A549 (cell line): ENCODE measurements around the gene MINPP1. TPM values are rescaled to one million over a fixed set of nuclear protein-coding genes. Genes with fewer than 3 reads are reported as not detected.

Experiments used
- ATAC-seq, 2 experiments: fragments of 200-7000 bp in 1 of 2; fragments of >200 bp in 1 of 2; cut with Nextera tagmentation in 1 of 2; cut with Tn5 transposase in 1 of 2; 3 replicates each; pipeline versions ENCODE4 v1.8.0 to v1.9.1; 2018 to 2020; ENCODE audit warnings: mild to moderate bottlenecking in 1 of 2, moderate library complexity in 1 of 2
- CTCF ChIA-PET: fragments of 300-600 bp; sonication (Branson Sonifier 250); formaldehyde crosslinking; extraction: SDS; loops from one replicate; lab custom pipeline; 2021; ENCODE audit warnings: antibody characterized with exemption, inconsistent platforms; lab: Yijun Ruan, JAX
- POLR2A ChIA-PET: fragments of 350-600 bp; formaldehyde crosslinking; extraction: SDS; loops from one replicate; lab custom pipeline; 2021; ENCODE audit warnings: antibody characterized with exemption, inconsistent platforms; lab: Yijun Ruan, JAX
- DNase-seq, 2 experiments: peaks; one replicate each; pipeline versions ENCODE4 v3.0.0 to v3.0.0-alpha.2; 2011 to 2016; ENCODE audit warnings: low read depth in 1 of 2, low spot score in 1 of 2
- FAIRE-seq: peaks from 2 replicates; lab custom pipeline; 2011; peaks lifted over from hg19 to GRCh38; lab: Jason Lieb, UNC
- H3K27ac ChIP-seq, 2 experiments: fragments of >200 bp; sonication (Bioruptor Twin); formaldehyde crosslinking; 3 replicates each; pipeline ENCODE4 v1.5.1; 2016 to 2017
- H3K4me1 ChIP-seq: fragments of >200 bp; sonication (Bioruptor Twin); formaldehyde crosslinking; 3 replicates; pipeline ENCODE4 v1.6.1; 2016
- H3K4me2 ChIP-seq: fragments of >200 bp; sonication (Bioruptor Twin); formaldehyde crosslinking; 3 replicates; pipeline ENCODE4 v1.6.1; 2016
- H3K4me3 ChIP-seq: fragments of >200 bp; sonication (Bioruptor Twin); formaldehyde crosslinking; 3 replicates; pipeline ENCODE4 v1.5.1; 2016
- H3K9me3 ChIP-seq: fragments of >200 bp; sonication (Bioruptor Twin); formaldehyde crosslinking; 3 replicates; pipeline ENCODE4 v1.6.1; 2016
- CBX8 ChIP-seq: fragments of 200-600 bp; sonication (generic); IDR thresholded peaks from 2 replicates; pipeline ENCODE4 v1.6.1; 2016
- CEBPB ChIP-seq, 2 experiments: fragments of >200 bp in 1 of 2; sonication (Bioruptor Twin) in 1 of 2; formaldehyde crosslinking in 1 of 2; IDR thresholded peaks; 2 replicates each; pipeline ENCODE4 v1.6.1; 2012 to 2016
- EHF ChIP-seq: fragments of 250-450 bp; sonication (Bioruptor Pico); IDR thresholded peaks from 2 replicates; pipeline ENCODE4 v1.5.0; 2020; ENCODE audit warnings: mild to moderate bottlenecking
- FOSL2 ChIP-seq, 2 experiments: fragments of 450-650 bp in 1 of 2; fragments of >200 bp in 1 of 2; sonication (Bioruptor Twin) in 1 of 2; formaldehyde crosslinking; IDR thresholded peaks; 2 replicates each; pipeline versions ENCODE4 v1.5.0 to v1.6.1; 2016 to 2020; ENCODE audit warnings: mild to moderate bottlenecking in 1 of 2, moderate library complexity in 1 of 2
- HEYL ChIP-seq: fragments of 250-450 bp; sonication (Bioruptor Pico); IDR thresholded peaks from 2 replicates; pipeline ENCODE4 v1.8.0; 2021; ENCODE audit warnings: mild to moderate bottlenecking, moderate library complexity
- JUNB ChIP-seq: fragments of >200 bp; sonication (Bioruptor Twin); formaldehyde crosslinking; IDR thresholded peaks from 2 replicates; pipeline ENCODE4 v1.6.1; 2016
- KDM5A ChIP-seq: fragments of 200-600 bp; sonication (generic); IDR thresholded peaks from 2 replicates; pipeline ENCODE4 v1.6.1; 2016; ENCODE audit warnings: antibody characterized with exemption, mild to moderate bottlenecking
- MAFK ChIP-seq: fragments of 450-650 bp; IDR thresholded peaks from 2 replicates; pipeline ENCODE4 v1.6.1; 2014; ENCODE audit not compliant: partially characterized antibody
- NFE2L2 ChIP-seq: fragments of 150-350 bp; conservative IDR thresholded peaks from 2 replicates; pipeline ENCODE4 v1.6.1; 2014; ENCODE audit warnings: low read length
- NR3C1 ChIP-seq: fragments of >200 bp; sonication (Bioruptor Twin); formaldehyde crosslinking; IDR thresholded peaks from 3 replicates; pipeline ENCODE4 v1.6.1; 2017
- POLR2A ChIP-seq: IDR thresholded peaks from 2 replicates; pipeline ENCODE4 v1.6.1; 2012; ENCODE audit warnings: mild to moderate bottlenecking, low read length
- RAD21 ChIP-seq, 2 experiments: fragments of >200 bp in 1 of 2; sonication (Bioruptor Twin) in 1 of 2; formaldehyde crosslinking in 1 of 2; IDR thresholded peaks in 1 of 2; conservative IDR thresholded peaks in 1 of 2; 2 replicates in 1 of 2; 3 replicates in 1 of 2; pipeline ENCODE4 v1.6.1; 2012 to 2018; ENCODE audit warnings: inconsistent platforms in 1 of 2
- RARB ChIP-seq: fragments of 250-450 bp; sonication (Bioruptor Pico); IDR thresholded peaks from 2 replicates; pipeline ENCODE4 v1.8.0; 2021; ENCODE audit warnings: mild to moderate bottlenecking, moderate library complexity
- RCOR1 ChIP-seq: fragments of 150-350 bp; IDR thresholded peaks from 2 replicates; pipeline ENCODE4 v1.6.1; 2014; ENCODE audit warnings: antibody characterized with exemption, low read length, low read depth
- RFX5 ChIP-seq: fragments of 450-650 bp; IDR thresholded peaks from 2 replicates; pipeline ENCODE4 v1.7.1; 2014; ENCODE audit warnings: antibody characterized with exemption, mild to moderate bottlenecking, moderate library complexity
- SREBF2 ChIP-seq: fragments of 450-650 bp; IDR thresholded peaks from 2 replicates; pipeline ENCODE4 v1.6.1; 2014; ENCODE audit warnings: mild to moderate bottlenecking, moderate library complexity
- TP53 ChIP-seq: fragments of 250-450 bp; sonication (Bioruptor Pico); IDR thresholded peaks from 2 replicates; pipeline ENCODE4 v1.5.0; 2021; ENCODE audit warnings: mild to moderate bottlenecking, moderate library complexity
- ZFP36 ChIP-seq: fragments of 450-650 bp; IDR thresholded peaks from 2 replicates; pipeline ENCODE4 v1.6.1; 2014; ENCODE audit warnings: borderline replicate concordance; ENCODE audit not compliant: partially characterized antibody
- ZSCAN20 ChIP-seq: fragments of 250-450 bp; sonication (Bioruptor Pico); IDR thresholded peaks from 2 replicates; pipeline ENCODE4 v1.8.0; 2022; ENCODE audit warnings: mild to moderate bottlenecking, moderate library complexity
- WGBS: methylation state at CpG from one replicate; pipeline ENCODE4 v1.1.6; 2017; ENCODE audit errors: missing lambda C conversion rate; 5-methylcytosine and 5-hydroxymethylcytosine counted together
- polyA plus RNA-seq, 4 experiments: library from polyadenylated mRNA; depleted of rRNA in 3 of 4; stranded (reverse); fragments of >200 nt; fragmentation: RNase III in 1 of 4; extraction: RNeasy Plus Mini Kit Qiagen cat#74134 plus additional on column Dnase treatment in 1 of 4; gene quantifications; 2 replicates in 3 of 4; 3 replicates in 1 of 4; pipeline ENCODE4 v1.2.3, GENCODE V29; 2011 to 2017
- TF ChIP-seq, protein P1 (sequence below): fragments of 200-600 bp; sonication (generic); IDR thresholded peaks from 2 replicates; pipeline ENCODE4 v1.6.1; 2016; ENCODE audit warnings: antibody characterized with exemption, mild to moderate bottlenecking, moderate library complexity
- TF ChIP-seq, protein P2 (sequence below): IDR thresholded peaks from 2 replicates; pipeline ENCODE4 v1.6.1; 2012; ENCODE audit warnings: low read depth, borderline replicate concordance
- TF ChIP-seq, protein P3 (sequence below): fragments of >200 bp; sonication (Bioruptor Twin); formaldehyde crosslinking; IDR thresholded peaks from 3 replicates; pipeline ENCODE4 v1.6.1; 2016

The MINPP1 gene
- polyA plus RNA-seq, 2 of the 4 experiments (the other 2 are of a cell fraction): 28.4 to 31.4 TPM

DNA sequence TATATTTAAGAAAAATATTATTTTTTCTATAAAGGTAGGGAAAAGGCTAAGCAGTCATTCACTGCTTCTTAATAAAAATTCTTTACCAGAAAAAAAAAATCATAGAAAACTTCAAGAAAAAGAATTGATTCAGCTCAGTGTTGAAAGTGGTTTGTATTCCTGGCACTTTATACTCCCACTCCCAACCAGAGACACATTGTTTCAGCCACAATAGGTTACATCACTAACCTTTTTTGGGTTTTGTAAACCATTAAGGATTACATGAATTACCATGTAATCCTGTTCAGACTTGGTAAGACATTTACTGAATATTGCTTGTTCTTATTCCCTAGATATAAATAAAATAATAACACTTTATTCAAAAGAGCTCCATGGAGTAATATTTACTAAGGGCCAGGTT is 46.6 kb downstream of the MINPP1 start:
- TF ChIP-seq NR3C1: no peak
- no peak for TF ChIP-seq RFX5
- no peak for TF ChIP-seq HEYL (CRISPR knock-in tag)
- no peak for TF ChIP-seq EHF (CRISPR knock-in tag)
- TF ChIP-seq JUNB: no peak
- no peak for TF ChIP-seq SREBF2
- no peak for TF ChIP-seq CBX8
- no peak for TF ChIP-seq KDM5A
- TF ChIP-seq POLR2A: no peak
- TF ChIP-seq TP53 (CRISPR knock-in tag): no peak
- TF ChIP-seq NFE2L2: no peak
- TF ChIP-seq, protein P1, sequence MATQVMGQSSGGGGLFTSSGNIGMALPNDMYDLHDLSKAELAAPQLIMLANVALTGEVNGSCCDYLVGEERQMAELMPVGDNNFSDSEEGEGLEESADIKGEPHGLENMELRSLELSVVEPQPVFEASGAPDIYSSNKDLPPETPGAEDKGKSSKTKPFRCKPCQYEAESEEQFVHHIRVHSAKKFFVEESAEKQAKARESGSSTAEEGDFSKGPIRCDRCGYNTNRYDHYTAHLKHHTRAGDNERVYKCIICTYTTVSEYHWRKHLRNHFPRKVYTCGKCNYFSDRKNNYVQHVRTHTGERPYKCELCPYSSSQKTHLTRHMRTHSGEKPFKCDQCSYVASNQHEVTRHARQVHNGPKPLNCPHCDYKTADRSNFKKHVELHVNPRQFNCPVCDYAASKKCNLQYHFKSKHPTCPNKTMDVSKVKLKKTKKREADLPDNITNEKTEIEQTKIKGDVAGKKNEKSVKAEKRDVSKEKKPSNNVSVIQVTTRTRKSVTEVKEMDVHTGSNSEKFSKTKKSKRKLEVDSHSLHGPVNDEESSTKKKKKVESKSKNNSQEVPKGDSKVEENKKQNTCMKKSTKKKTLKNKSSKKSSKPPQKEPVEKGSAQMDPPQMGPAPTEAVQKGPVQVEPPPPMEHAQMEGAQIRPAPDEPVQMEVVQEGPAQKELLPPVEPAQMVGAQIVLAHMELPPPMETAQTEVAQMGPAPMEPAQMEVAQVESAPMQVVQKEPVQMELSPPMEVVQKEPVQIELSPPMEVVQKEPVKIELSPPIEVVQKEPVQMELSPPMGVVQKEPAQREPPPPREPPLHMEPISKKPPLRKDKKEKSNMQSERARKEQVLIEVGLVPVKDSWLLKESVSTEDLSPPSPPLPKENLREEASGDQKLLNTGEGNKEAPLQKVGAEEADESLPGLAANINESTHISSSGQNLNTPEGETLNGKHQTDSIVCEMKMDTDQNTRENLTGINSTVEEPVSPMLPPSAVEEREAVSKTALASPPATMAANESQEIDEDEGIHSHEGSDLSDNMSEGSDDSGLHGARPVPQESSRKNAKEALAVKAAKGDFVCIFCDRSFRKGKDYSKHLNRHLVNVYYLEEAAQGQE: no peak
- TF ChIP-seq ZFP36: no peak
- TF ChIP-seq RAD21 (conservative IDR thresholded peaks at IDR 0.05 in 1 of 2, IDR thresholded peaks at IDR 0.05 in 1 of 2): no peak
- no peak for TF ChIP-seq FOSL2 (IDR thresholded peaks at IDR 0.05)
- no peak for TF ChIP-seq FOSL2 (CRISPR knock-in tag; IDR thresholded peaks at IDR 0.05)
- TF ChIP-seq CEBPB (IDR thresholded peaks at IDR 0.05): no peak
- no peak for TF ChIP-seq RCOR1
- no peak for TF ChIP-seq RARB (CRISPR knock-in tag)
- ChIA-PET POLR2A (no interaction called here), CTCF (no interaction called here)
- FAIRE-seq (no peak), ATAC-seq (no peak), DNase-seq (no peak)
- no peaks in the 10 kb centered on the region for H3K9me3 ChIP-seq
- no peak overlapping the region for H3K4me2 ChIP-seq
- peaks cover 14% of the 10 kb centered on the region; the same call in 2 of the 3 replicates for H3K4me1 ChIP-seq
- no peak overlapping the region for H3K4me3 ChIP-seq
- H3K27ac ChIP-seq: no peak overlapping the region

DNA sequence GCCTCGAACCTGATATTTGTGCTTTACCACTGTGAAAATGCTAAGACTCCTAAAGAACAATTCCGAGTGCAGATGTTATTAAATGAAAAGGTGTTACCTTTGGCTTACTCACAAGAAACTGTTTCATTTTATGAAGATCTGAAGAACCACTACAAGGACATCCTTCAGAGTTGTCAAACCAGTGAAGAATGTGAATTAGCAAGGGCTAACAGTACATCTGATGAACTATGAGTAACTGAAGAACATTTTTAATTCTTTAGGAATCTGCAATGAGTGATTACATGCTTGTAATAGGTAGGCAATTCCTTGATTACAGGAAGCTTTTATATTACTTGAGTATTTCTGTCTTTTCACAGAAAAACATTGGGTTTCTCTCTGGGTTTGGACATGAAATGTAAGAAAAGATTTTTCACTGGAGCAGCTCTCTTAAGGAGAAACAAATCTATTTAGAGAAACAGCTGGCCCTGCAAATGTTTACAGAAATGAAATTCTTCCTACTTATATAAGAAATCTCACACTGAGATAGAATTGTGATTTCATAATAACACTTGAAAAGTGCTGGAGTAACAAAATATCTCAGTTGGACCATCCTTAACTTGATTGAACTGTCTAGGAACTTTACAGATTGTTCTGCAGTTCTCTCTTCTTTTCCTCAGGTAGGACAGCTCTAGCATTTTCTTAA is 47.7 kb downstream of the MINPP1 start:
- ChIA-PET POLR2A (no interaction called here), CTCF (interaction anchor here (1.3 kb wide), 1 partner anchor 9 kb away, joined by 3 read pairs; no protein-coding TSS in a partner anchor)
- H3K4me1 ChIP-seq: peaks cover 8% of the 10 kb centered on the region; the same call in 2 of the 3 replicates
- FAIRE-seq: no peak
- no peak for TF ChIP-seq ZSCAN20 (CRISPR knock-in tag)
- TF ChIP-seq RAD21 (conservative IDR thresholded peaks at IDR 0.05 in 1 of 2, IDR thresholded peaks at IDR 0.05 in 1 of 2): no peak
- no peak for TF ChIP-seq FOSL2 (IDR thresholded peaks at IDR 0.05)
- TF ChIP-seq FOSL2 (CRISPR knock-in tag; IDR thresholded peaks at IDR 0.05): no peak
- TF ChIP-seq, protein P2, sequence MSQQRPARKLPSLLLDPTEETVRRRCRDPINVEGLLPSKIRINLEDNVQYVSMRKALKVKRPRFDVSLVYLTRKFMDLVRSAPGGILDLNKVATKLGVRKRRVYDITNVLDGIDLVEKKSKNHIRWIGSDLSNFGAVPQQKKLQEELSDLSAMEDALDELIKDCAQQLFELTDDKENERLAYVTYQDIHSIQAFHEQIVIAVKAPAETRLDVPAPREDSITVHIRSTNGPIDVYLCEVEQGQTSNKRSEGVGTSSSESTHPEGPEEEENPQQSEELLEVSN: no peak
- TF ChIP-seq MAFK: no peak
- TF ChIP-seq, protein P3, sequence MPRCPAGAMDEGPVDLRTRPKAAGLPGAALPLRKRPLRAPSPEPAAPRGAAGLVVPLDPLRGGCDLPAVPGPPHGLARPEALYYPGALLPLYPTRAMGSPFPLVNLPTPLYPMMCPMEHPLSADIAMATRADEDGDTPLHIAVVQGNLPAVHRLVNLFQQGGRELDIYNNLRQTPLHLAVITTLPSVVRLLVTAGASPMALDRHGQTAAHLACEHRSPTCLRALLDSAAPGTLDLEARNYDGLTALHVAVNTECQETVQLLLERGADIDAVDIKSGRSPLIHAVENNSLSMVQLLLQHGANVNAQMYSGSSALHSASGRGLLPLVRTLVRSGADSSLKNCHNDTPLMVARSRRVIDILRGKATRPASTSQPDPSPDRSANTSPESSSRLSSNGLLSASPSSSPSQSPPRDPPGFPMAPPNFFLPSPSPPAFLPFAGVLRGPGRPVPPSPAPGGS: no peak
- no peak for TF ChIP-seq RFX5
- no peak for TF ChIP-seq SREBF2
- 56% methylated on average over 2 of the region's 2 CpGs for WGBS
- no peak overlapping the region for H3K4me2 ChIP-seq
- H3K9me3 ChIP-seq: no peaks in the 10 kb centered on the region
- no peak for DNase-seq
- ATAC-seq: no peak
- no peak overlapping the region for H3K4me3 ChIP-seq
- H3K27ac ChIP-seq: no peak overlapping the region
